AG10803 (cell line): ENCODE results near the gene SPTBN4.
A peak's percentile ranks its signal among the peaks of the same experiment; 100 is the strongest.
"Not testable (repeated sequence)": the region's sequence is repeated elsewhere in the genome, so short reads cannot be mapped to it uniquely, and the experiment has no call there.

ENCODE experiments used
- DNase-seq: peaks from one replicate; pipeline ENCODE4 v3.0.0; 2010; ENCODE audit warnings: low read depth
- H3K4me3 ChIP-seq: 2 replicates; pipeline ENCODE4 v1.5.1; 2011; ENCODE audit warnings: mild to moderate bottlenecking, low read length, control low read depth
- CTCF ChIP-seq: conservative IDR thresholded peaks from 2 replicates; pipeline ENCODE4 v1.5.1; 2011; ENCODE audit warnings: mild to moderate bottlenecking, low read length, control low read depth, inconsistent platforms

The SPTBN4 gene

GRCh38 chr19:40460185-40460584, 6.6 kb upstream of the SPTBN4 start:
- no peak overlapping the region for H3K4me3 ChIP-seq
- no peak for DNase-seq
- TF ChIP-seq CTCF: no peak

GRCh38 chr19:40461669-40462221, 5.1 kb upstream of the SPTBN4 start:
- no peak for DNase-seq

GRCh38 chr19:40463587-40464037, 3.2 kb upstream of the SPTBN4 start:
- peak; percentile 61 for DNase-seq
- H3K4me3 ChIP-seq: not testable (repeated sequence)

More at GRCh38 chr19:40461669-40462221, 5.1 kb upstream of the SPTBN4 start:
- no peak for TF ChIP-seq CTCF
- no peak overlapping the region for H3K4me3 ChIP-seq

GRCh38 chr19:40464059-40465024, 2.5 kb upstream of the SPTBN4 start:
- peak; percentile 85 for TF ChIP-seq CTCF
- DNase-seq: peak; percentile 90
- peak overlapping the region; percentile 80 for H3K4me3 ChIP-seq

- TF ChIP-seq CTCF: no peak
- peak overlapping the region; percentile 80 for H3K4me3 ChIP-seq
- peak; percentile 97 for DNase-seq
These were observed 1.7 kb upstream of the SPTBN4 start for GRCh38 chr19:40465025-40465556.

- no peak for TF ChIP-seq CTCF
- peak; percentile 99 for DNase-seq
- H3K4me3 ChIP-seq: peak within 1 kb of the TSS; percentile 80
These were observed 1.1 kb upstream of the SPTBN4 start, which contains the start of gene BLVRB for GRCh38 chr19:40465557-40466218. BLVRB (minus strand) TSS chr19:40465745; CDS start chr19:40465688, 57 bp downstream.
